ENCODE data around the gene EFTUD2. TPM values are rescaled to one million over a fixed set of nuclear protein-coding genes. Genes with fewer than 3 reads are reported as not detected.
"Not testable (repeated sequence)": the region's sequence is repeated elsewhere in the genome, so short reads cannot be mapped to it uniquely, and the experiment has no call there.

EFTUD2 gene
- total and polyA plus RNA-seq, 4 donors, result 19.8 to 84.3 (median 33.3) TPM

GRCh38 chr17:44812263-44812662 lies 87.0 kb downstream of the EFTUD2 start:
- Histone ChIP-seq H3K4me3 (ENCODE audit: low read depth in 1 of 3, low read length in 3 of 3) (no peak overlapping the region), H3K9ac (ENCODE audit: low read depth in 1 of 2, low read length in 2 of 2) (no peak overlapping the region), H3K4me1 (ENCODE audit: control insufficient read depth in 4 of 4, insufficient read depth in 4 of 4, low read length in 3 of 4) (no peaks in the 10 kb centered on the region), H3K27ac (ENCODE audit: low read depth in 1 of 2, low read length in 2 of 2) (no peak overlapping the region), H3K9me3 (ENCODE audit: control insufficient read depth in 4 of 4, low read length in 3 of 4) (no peaks in the 10 kb centered on the region), H3K36me3 (ENCODE audit: control insufficient read depth in 4 of 4, insufficient read depth in 3 of 4, low read depth in 1 of 4, low read length in 3 of 4) (no peaks in the 10 kb centered on the region), H3K27me3 (ENCODE audit: control insufficient read depth in 4 of 4, insufficient read depth in 4 of 4, low read length in 3 of 4) (no peaks in the 10 kb centered on the region)
- no peak for DNase-seq (ENCODE audit: low spot score)
- 81% methylated on average over 4 of the region's 4 CpGs for WGBS
- TF ChIP-seq FOXA1 (IDR thresholded peaks at IDR 0.05) (no peak), HNF4G (IDR thresholded peaks at IDR 0.05) (no peak), SP1 (IDR thresholded peaks at IDR 0.05) (no peak), FOXA2 (IDR thresholded peaks at IDR 0.05) (no peak), RXRA (IDR thresholded peaks at IDR 0.05) (no peak)

GRCh38 chr17:44808656-44809388 lies 90.4 kb downstream of the EFTUD2 start:
- not testable (repeated sequence) for DNase-seq (ENCODE audit: low spot score); H3K9ac ChIP-seq (ENCODE audit: low read depth in 1 of 2, low read length in 2 of 2); H3K4me3 ChIP-seq (ENCODE audit: low read depth in 1 of 3, low read length in 3 of 3); H3K27ac ChIP-seq (ENCODE audit: low read depth in 1 of 2, low read length in 2 of 2); H3K36me3 ChIP-seq (ENCODE audit: control insufficient read depth in 4 of 4, insufficient read depth in 3 of 4, low read depth in 1 of 4, low read length in 3 of 4); H3K4me1 ChIP-seq (ENCODE audit: control insufficient read depth in 4 of 4, insufficient read depth in 4 of 4, low read length in 3 of 4); H3K27me3 ChIP-seq (ENCODE audit: control insufficient read depth in 4 of 4, insufficient read depth in 4 of 4, low read length in 3 of 4); H3K9me3 ChIP-seq (ENCODE audit: control insufficient read depth in 4 of 4, low read length in 3 of 4)
- WGBS, result 96% methylated on average over 9 of the region's 9 CpGs

GRCh38 chr17:44808156-44808555 lies 91.1 kb downstream of the EFTUD2 start:
- H3K27ac ChIP-seq (ENCODE audit: low read depth in 1 of 2, low read length in 2 of 2), result no peak overlapping the region
- H3K4me1 ChIP-seq (ENCODE audit: control insufficient read depth in 4 of 4, insufficient read depth in 4 of 4, low read length in 3 of 4), result no peaks in the 10 kb centered on the region
- H3K4me3 ChIP-seq (ENCODE audit: low read depth in 1 of 3, low read length in 3 of 3), result no peak overlapping the region
- no peak for TF ChIP-seq ATF3 (IDR thresholded peaks at IDR 0.05)
- TF ChIP-seq YY1 (IDR thresholded peaks at IDR 0.05), result no peak
- TF ChIP-seq HNF4G (IDR thresholded peaks at IDR 0.05), result no peak
- TF ChIP-seq ZBTB33 (IDR thresholded peaks at IDR 0.05), result no peak
- no peak for TF ChIP-seq FOXA2 (IDR thresholded peaks at IDR 0.05)
- no peak for TF ChIP-seq FOXA1 (IDR thresholded peaks at IDR 0.05)
- TF ChIP-seq NR2F2 (IDR thresholded peaks at IDR 0.05), result no peak
- no peak for TF ChIP-seq RXRA (IDR thresholded peaks at IDR 0.05)
- TF ChIP-seq GABPA (IDR thresholded peaks at IDR 0.05 in 1 of 2, conservative IDR thresholded peaks at IDR 0.05 in 1 of 2), result no peak
- no peak for TF ChIP-seq SP1 (IDR thresholded peaks at IDR 0.05)
- TF ChIP-seq JUND (IDR thresholded peaks at IDR 0.05), result no peak
- no peak for TF ChIP-seq MAX (IDR thresholded peaks at IDR 0.05)
- no peak for TF ChIP-seq EGR1 (IDR thresholded peaks at IDR 0.05; ENCODE audit: low read depth in 2 of 2)
- TF ChIP-seq RAD21 (IDR thresholded peaks at IDR 0.05), result no peak
- TF ChIP-seq TAF1 (conservative IDR thresholded peaks at IDR 0.05), result no peak
- TF ChIP-seq CTCF (IDR thresholded peaks at IDR 0.05; ENCODE audit: low read depth, low read length, missing input control), result no peak
- no peak for TF ChIP-seq REST (IDR thresholded peaks at IDR 0.05)
- TF ChIP-seq HNF4A (conservative IDR thresholded peaks at IDR 0.05), result no peak
- H3K9ac ChIP-seq (ENCODE audit: low read depth in 1 of 2, low read length in 2 of 2), result no peak overlapping the region
- H3K36me3 ChIP-seq (ENCODE audit: control insufficient read depth in 4 of 4, insufficient read depth in 3 of 4, low read depth in 1 of 4, low read length in 3 of 4), result no peaks in the 10 kb centered on the region
- no peaks in the 10 kb centered on the region for H3K9me3 ChIP-seq (ENCODE audit: control insufficient read depth in 4 of 4, low read length in 3 of 4)
- WGBS, result 93% methylated on average over 4 of the region's 4 CpGs
- no peaks in the 10 kb centered on the region for H3K27me3 ChIP-seq (ENCODE audit: control insufficient read depth in 4 of 4, insufficient read depth in 4 of 4, low read length in 3 of 4)
- no peak for DNase-seq (ENCODE audit: low spot score)

Measured in liver (tissue), 9 donors.